OCI-LY7 (cell line): ENCODE data around the gene SUPT4H1. TPM values are rescaled to one million over a fixed set of nuclear protein-coding genes. Genes with fewer than 3 reads are reported as not detected.

Experiments
- BruUV-seq: library from RNA; stranded (reverse); fragments of 400-500 nt; replicated peaks from 2 replicates; lab custom pipeline; 2021; lab: Mats Ljungman, UMichigan
- CTCF ChIA-PET: fragments of 300-600 bp; sonication (Branson Sonifier 250); formaldehyde crosslinking; loops from one replicate; lab custom pipeline; 2022; ENCODE audit warnings: antibody characterized with exemption; ENCODE audit not compliant: unreplicated experiment; lab: Charles Lee
- POLR2A ChIA-PET: fragments of 300-600 bp; sonication (Branson Sonifier 250); formaldehyde crosslinking; loops from one replicate; lab custom pipeline; 2022; ENCODE audit warnings: antibody characterized with exemption; lab: Charles Lee
- DNase-seq: peaks from one replicate; pipeline ENCODE4 v3.0.0-alpha.2; 2015; ENCODE audit warnings: low spot score
- H2AFZ ChIP-seq: fragments of 200-600 bp; sonication (generic), shearing (Covaris generic); 2 replicates; pipeline ENCODE4 v1.6.1; 2014; ENCODE audit warnings: mild to moderate bottlenecking, antibody characterized with exemption, low read length, moderate library complexity
- H3K27ac ChIP-seq: fragments of 200-600 bp; sonication (generic); 2 replicates; pipeline ENCODE4 v1.5.1; 2014; ENCODE audit warnings: mixed run types, low read depth, mild to moderate bottlenecking, moderate library complexity, low read length, inconsistent platforms; ENCODE audit not compliant: poor library complexity, severe bottlenecking
- H3K36me3 ChIP-seq: fragments of 200-600 bp; sonication (generic); 2 replicates; pipeline ENCODE4 v1.6.1; 2014; ENCODE audit warnings: mild to moderate bottlenecking, antibody characterized with exemption, low read length, moderate library complexity, mixed read lengths; ENCODE audit not compliant: insufficient read depth
- H3K4me1 ChIP-seq: fragments of 200-600 bp; sonication (generic); 2 replicates; pipeline ENCODE4 v1.5.1; 2014; ENCODE audit warnings: mild to moderate bottlenecking, low read length; ENCODE audit not compliant: insufficient read depth, poor library complexity, severe bottlenecking
- H3K4me2 ChIP-seq: fragments of 200-600 bp; sonication (generic); 2 replicates; pipeline ENCODE4 v1.6.1; 2014; ENCODE audit warnings: mild to moderate bottlenecking, low read length
- H3K4me3 ChIP-seq: fragments of 200-600 bp; sonication (generic); 2 replicates; pipeline ENCODE4 v1.5.1; 2014; ENCODE audit warnings: mild to moderate bottlenecking, low read depth, low read length; ENCODE audit not compliant: poor library complexity, severe bottlenecking
- H3K79me2 ChIP-seq: fragments of 200-600 bp; sonication (generic); 2 replicates; pipeline ENCODE4 v1.6.1; 2016; ENCODE audit warnings: low read depth, mild to moderate bottlenecking, low read length, moderate library complexity, mixed read lengths; ENCODE audit not compliant: insufficient read depth
- H3K9me2 ChIP-seq: fragments of 200-600 bp; sonication (generic); 2 replicates; pipeline ENCODE4 v1.6.1; 2016; ENCODE audit warnings: mild to moderate bottlenecking, low read length, mixed read lengths; ENCODE audit not compliant: insufficient read depth
- H3K9me3 ChIP-seq: fragments of 200-600 bp; sonication (generic); 2 replicates; pipeline ENCODE4 v1.6.1; 2014; ENCODE audit warnings: mild to moderate bottlenecking, mixed run types, low read length, mixed read lengths
- H4K20me1 ChIP-seq: fragments of 200-600 bp; sonication (generic); 2 replicates; pipeline ENCODE4 v1.6.1; 2014; ENCODE audit warnings: mild to moderate bottlenecking, antibody characterized with exemption, low read length, moderate library complexity, mixed read lengths; ENCODE audit not compliant: insufficient read depth
- CTCF ChIP-seq: fragments of 200-600 bp; sonication (generic); conservative IDR thresholded peaks from 2 replicates; pipeline ENCODE4 v1.5.1; 2014; ENCODE audit warnings: mild to moderate bottlenecking, antibody characterized with exemption, low read length, moderate library complexity, mixed read lengths
- EZH2phosphoT487 ChIP-seq: fragments of 200-600 bp; sonication (generic); IDR thresholded peaks from 2 replicates; pipeline ENCODE4 v1.6.1; 2018; ENCODE audit warnings: low read depth, borderline replicate concordance, mild to moderate bottlenecking, mixed run types, antibody characterized with exemption, low read length, moderate library complexity, mixed read lengths
- intact Hi-C: fragments of 100-400 bp; cut with micrococcal nuclease; formaldehyde crosslinking; loops from one replicate; pipeline ENCODE4 v1.10.0; 2022; ENCODE audit not compliant: unreplicated experiment
- total RNA-seq, 2 experiments: library from RNA; depleted of rRNA in 1 of 2; stranded (reverse); fragments of >200 nt in 1 of 2; shearing (Covaris generic) in 1 of 2; gene quantifications; 2 replicates each; pipeline ENCODE4 v1.2.3, GENCODE V29; 2014 to 2022

Gene SUPT4H1
- total RNA-seq, 2 experiments from 2014 or later = 56.5 to 65.5 TPM

- no peaks in the 10 kb centered on the region for H3K9me3 ChIP-seq
- TF ChIP-seq EZH2phosphoT487 (no peak), CTCF (no peak)
- H3K36me3 ChIP-seq = no peaks in the 10 kb centered on the region
- H3K4me1 ChIP-seq = peaks cover 15% of the 10 kb centered on the region
- no peak overlapping the region for H3K4me3 ChIP-seq
- H3K27ac ChIP-seq = no peak overlapping the region
- no peak overlapping the region for H2AFZ ChIP-seq
- intact Hi-C loops = no loop called here
- POLR2A ChIA-PET = interaction anchor here (0.6 kb wide), 1 partner anchor 1147 kb away, joined by 3 read pairs; no protein-coding TSS in a partner anchor
- BruUV-seq = no TSS peak
- no peaks in the 10 kb centered on the region for H4K20me1 ChIP-seq
- no peak for DNase-seq
- H3K4me2 ChIP-seq = no peak overlapping the region
- CTCF ChIA-PET = no interaction called here
- H3K79me2 ChIP-seq = no peaks in the 10 kb centered on the region
- no peaks in the 10 kb centered on the region for H3K9me2 ChIP-seq
These were observed 44.4 kb downstream of the SUPT4H1 start for GRCh38 chr17:58307468-58308172.

DNA sequence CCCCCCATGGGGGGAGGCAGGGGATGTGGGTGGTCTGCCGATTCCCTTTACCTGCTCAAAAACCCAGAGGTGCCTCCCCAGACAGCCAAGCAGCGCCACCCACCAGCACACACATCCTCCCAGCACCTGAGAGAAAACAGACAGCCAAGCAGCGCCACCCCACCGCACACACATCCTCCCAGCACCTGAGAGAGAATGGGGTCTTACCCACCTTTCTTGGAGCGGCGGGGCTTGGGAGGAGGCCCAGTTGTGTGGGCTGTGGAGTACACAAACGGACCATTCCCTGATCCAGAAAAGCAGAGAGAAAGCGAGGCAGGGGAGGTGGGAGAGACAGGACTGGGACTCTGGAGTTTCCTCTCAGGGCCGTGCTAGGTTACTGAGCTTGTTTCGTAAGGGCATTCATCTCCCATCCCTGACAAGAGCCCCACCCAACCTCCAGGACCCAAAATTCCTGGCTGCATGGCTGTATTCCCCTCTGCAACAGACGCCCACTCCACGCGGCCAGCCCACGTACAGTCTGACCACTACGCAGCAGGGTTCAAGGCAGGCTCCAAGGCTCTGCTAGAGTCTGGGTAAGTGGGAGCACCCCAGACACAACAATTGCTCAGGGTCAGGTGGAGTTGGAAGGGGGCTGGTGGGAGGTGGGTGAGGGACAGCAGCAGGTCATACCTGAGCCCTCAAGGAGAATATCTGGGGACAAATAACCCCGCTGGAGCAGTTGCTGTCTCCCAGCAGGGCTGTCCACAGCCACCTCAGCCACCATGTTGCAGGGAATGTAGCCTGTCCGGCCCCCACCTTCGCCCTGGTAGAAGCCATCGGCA is 45.7 kb downstream of the SUPT4H1 start:
- intact Hi-C loops = no loop called here
- ChIA-PET POLR2A (interaction anchor here (0.6 kb wide), 1 partner anchor 180 kb away, joined by 3 read pairs; no protein-coding TSS in a partner anchor), CTCF (no interaction called here)
- H3K9me3 ChIP-seq = no peaks in the 10 kb centered on the region
- TF ChIP-seq CTCF (no peak), EZH2phosphoT487 (no peak)
- DNase-seq = no peak
- no peaks in the 10 kb centered on the region for H3K79me2 ChIP-seq
- no peak overlapping the region for H3K4me2 ChIP-seq
- no peak overlapping the region for H2AFZ ChIP-seq
- H3K4me1 ChIP-seq = peaks cover 22% of the 10 kb centered on the region
- no peak overlapping the region for H3K4me3 ChIP-seq
- H3K27ac ChIP-seq = no peak overlapping the region
- H3K36me3 ChIP-seq = no peaks in the 10 kb centered on the region
- no TSS peak for BruUV-seq
- no peaks in the 10 kb centered on the region for H4K20me1 ChIP-seq
- H3K9me2 ChIP-seq = no peaks in the 10 kb centered on the region
